H9 (cell line): ENCODE data around the gene SPECC1L. TPM values are rescaled to one million over a fixed set of nuclear protein-coding genes. Genes with fewer than 3 reads are reported as not detected.
"Not testable (repeated sequence)": the region's sequence is repeated elsewhere in the genome, so short reads cannot be mapped to it uniquely, and the experiment has no call there.

ENCODE experiments used
- DNase-seq: peaks from one replicate; pipeline ENCODE4 v3.0.0-alpha.2; 2017
- H2AFZ ChIP-seq: one replicate; pipeline ENCODE4 v1.6.1; 2013; ENCODE audit warnings: mild to moderate bottlenecking, low read length, control low read depth, moderate library complexity
- H2AK5ac ChIP-seq: 2 replicates; pipeline ENCODE4 v1.6.1; 2013; ENCODE audit warnings: low read length, control low read depth, mixed read lengths; ENCODE audit not compliant: insufficient read length
- H2BK120ac ChIP-seq: one replicate; pipeline ENCODE4 v1.6.1; 2013; ENCODE audit warnings: low read depth, mild to moderate bottlenecking, low read length, control low read depth, inconsistent platforms; ENCODE audit not compliant: poor library complexity, severe bottlenecking
- H2BK12ac ChIP-seq: 2 replicates; pipeline ENCODE4 v1.6.1; 2013; ENCODE audit warnings: low read length, control low read depth, mixed read lengths, low read depth; ENCODE audit not compliant: insufficient read length
- H2BK15ac ChIP-seq: 2 replicates; pipeline ENCODE4 v1.6.1; 2013; ENCODE audit warnings: low read depth, low read length, control low read depth
- H2BK20ac ChIP-seq: one replicate; pipeline ENCODE4 v1.6.1; 2013; ENCODE audit warnings: low read depth, mild to moderate bottlenecking, low read length, control low read depth, inconsistent platforms; ENCODE audit not compliant: poor library complexity, severe bottlenecking
- H2BK5ac ChIP-seq: 2 replicates; pipeline ENCODE4 v1.6.1; 2013; ENCODE audit warnings: low read length, control low read depth, mixed read lengths; ENCODE audit not compliant: insufficient read length
- H3K14ac ChIP-seq: 2 replicates; pipeline ENCODE4 v1.6.1; 2013; ENCODE audit warnings: low read length, control low read depth; ENCODE audit not compliant: insufficient read depth
- H3K18ac ChIP-seq: 2 replicates; pipeline ENCODE4 v1.6.1; 2013; ENCODE audit warnings: low read depth, mild to moderate bottlenecking, mixed read lengths, low read length, control low read depth; ENCODE audit not compliant: insufficient read length
- H3K23ac ChIP-seq: 2 replicates; pipeline ENCODE4 v1.6.1; 2013; ENCODE audit warnings: low read length, control low read depth, mixed read lengths, low read depth; ENCODE audit not compliant: insufficient read length
- H3K23me2 ChIP-seq: 2 replicates; pipeline ENCODE4 v1.6.1; 2013; ENCODE audit warnings: low read depth, mild to moderate bottlenecking, mixed read lengths, low read length, control low read depth; ENCODE audit not compliant: insufficient read length, poor library complexity, severe bottlenecking
- H3K27ac ChIP-seq: 2 replicates; pipeline ENCODE4 v1.5.1; 2013; ENCODE audit warnings: low read length, control low read depth, mixed read lengths, low read depth; ENCODE audit not compliant: insufficient read length
- H3K27me3 ChIP-seq: 2 replicates; pipeline ENCODE4 v1.6.1; 2013; ENCODE audit warnings: low read length, control low read depth, inconsistent platforms; ENCODE audit not compliant: insufficient read depth
- H3K4ac ChIP-seq: 2 replicates; pipeline ENCODE4 v1.6.1; 2013; ENCODE audit warnings: low read depth, mild to moderate bottlenecking, control low read depth, inconsistent platforms, low read length, moderate library complexity
- H3K4me1 ChIP-seq: 2 replicates; pipeline ENCODE4 v1.6.1; 2013; ENCODE audit warnings: low read length, control low read depth, inconsistent platforms; ENCODE audit not compliant: insufficient read depth
- H3K4me2 ChIP-seq: 2 replicates; pipeline ENCODE4 v1.6.1; 2013; ENCODE audit warnings: low read length, control low read depth, mixed read lengths; ENCODE audit not compliant: insufficient read length, insufficient read depth
- H3K56ac ChIP-seq: 2 replicates; pipeline ENCODE4 v1.6.1; 2013; ENCODE audit warnings: low read depth, mild to moderate bottlenecking, mixed read lengths, low read length, control low read depth; ENCODE audit not compliant: insufficient read length
- H3K79me1 ChIP-seq: 2 replicates; pipeline ENCODE4 v1.6.1; 2013; ENCODE audit warnings: low read depth, mild to moderate bottlenecking, moderate library complexity, low read length, control low read depth, inconsistent platforms; ENCODE audit not compliant: insufficient read depth, poor library complexity, severe bottlenecking
- H3K79me2 ChIP-seq: 2 replicates; pipeline ENCODE4 v1.6.1; 2013; ENCODE audit warnings: low read length, control low read depth, inconsistent platforms; ENCODE audit not compliant: insufficient read depth
- H3K9ac ChIP-seq: 2 replicates; pipeline ENCODE4 v1.6.1; 2013; ENCODE audit warnings: low read length, control low read depth, mixed read lengths; ENCODE audit not compliant: insufficient read length; ENCODE audit errors: extremely low read depth
- H3K9me3 ChIP-seq: one replicate; pipeline ENCODE4 v1.6.1; 2013; ENCODE audit warnings: low read depth, low read length, inconsistent platforms; ENCODE audit not compliant: control insufficient read depth
- H3T11ph ChIP-seq: one replicate; pipeline ENCODE4 v1.6.1; 2013; ENCODE audit warnings: mild to moderate bottlenecking, low read length, control low read depth, inconsistent platforms
- H4K20me1 ChIP-seq: one replicate; pipeline ENCODE4 v1.6.1; 2013; ENCODE audit not compliant: control insufficient read depth, insufficient read length, insufficient read depth
- H4K5ac ChIP-seq: 2 replicates; pipeline ENCODE4 v1.6.1; 2013; ENCODE audit warnings: low read depth, mild to moderate bottlenecking, mixed read lengths, low read length, control low read depth; ENCODE audit not compliant: insufficient read length
- H4K8ac ChIP-seq: replicated peaks from 2 replicates; pipeline ENCODE4 v1.6.1; 2013; ENCODE audit warnings: low read length, control low read depth, mixed read lengths, low read depth; ENCODE audit not compliant: insufficient read length
- H4K91ac ChIP-seq: 2 replicates; pipeline ENCODE4 v1.6.1; 2013; ENCODE audit warnings: low read depth, mild to moderate bottlenecking, moderate library complexity, mixed read lengths, low read length, control low read depth; ENCODE audit not compliant: insufficient read length
- H3K27ac Mint-ChIP-seq, 3 experiments: 2 replicates in 2 of 3; 3 replicates in 1 of 3; pipeline ENCODE4 v1.8.0; 2020 to 2021; ENCODE audit warnings: mixed read lengths in 3 of 3, mild to moderate bottlenecking in 1 of 3, moderate library complexity in 1 of 3
- H3K27me3 Mint-ChIP-seq: 2 replicates; pipeline ENCODE4 v1.8.0; 2021; ENCODE audit warnings: low read depth, mild to moderate bottlenecking, moderate library complexity, mixed read lengths
- H3K36me3 Mint-ChIP-seq, 3 experiments: 2 replicates in 2 of 3; 3 replicates in 1 of 3; pipeline ENCODE4 v1.8.0; 2020 to 2021; ENCODE audit warnings: low read depth in 3 of 3, mixed read lengths in 3 of 3; ENCODE audit not compliant: insufficient read depth in 1 of 3
- H3K4me1 Mint-ChIP-seq, 2 experiments: 2 replicates each; pipeline ENCODE4 v1.8.0; 2020; ENCODE audit warnings: mixed read lengths in 2 of 2
- H3K4me3 Mint-ChIP-seq, 2 experiments: 2 replicates in 1 of 2; 3 replicates in 1 of 2; pipeline ENCODE4 v1.8.0; 2020 to 2021; ENCODE audit warnings: mild to moderate bottlenecking in 2 of 2, mixed read lengths in 2 of 2, moderate library complexity in 1 of 2
- H3K9me3 Mint-ChIP-seq, 2 experiments: 2 replicates in 1 of 2; 3 replicates in 1 of 2; pipeline ENCODE4 v1.8.0; 2020; ENCODE audit warnings: mild to moderate bottlenecking in 2 of 2, mixed read lengths in 2 of 2, moderate library complexity in 1 of 2
- CTCF ChIP-seq: fragments of 200-600 bp; sonication (generic); conservative IDR thresholded peaks from 3 replicates; pipeline ENCODE4 v1.8.0; 2021; ENCODE audit warnings: antibody characterized with exemption, mild to moderate bottlenecking
- WGBS: extraction: QIAGEN DNeasy Blood & Tissue Kit; methylation state at CpG from one replicate; pipeline ENCODE4 v1.1.7; 2013; ENCODE audit warnings: missing lambda C conversion rate, low lambda C conversion rate, mixed read lengths; ENCODE audit not compliant: insufficient read length; ENCODE audit errors: extremely low coverage; 5-methylcytosine and 5-hydroxymethylcytosine counted together
- total RNA-seq: library from RNA; stranded (reverse); gene quantifications from 2 replicates; pipeline ENCODE4 v1.2.1, GENCODE V29; 2021

SPECC1L gene
- total RNA-seq, 1 experiment from 2014 or later: 57.1 TPM

GRCh38 chr22:24265734-24266133, 4.9 kb upstream of the SPECC1L start:
- Histone ChIP-seq H4K5ac (no peak overlapping the region), H4K8ac (no peak overlapping the region), H3K9me3 (no peaks in the 10 kb centered on the region), H3K79me2 (no peaks in the 10 kb centered on the region), H3K27me3 (no peaks in the 10 kb centered on the region), H2AFZ (no peak overlapping the region), H3K9ac (no peak overlapping the region), H3K18ac (no peak overlapping the region), H2AK5ac (no peak overlapping the region), H3K56ac (no peak overlapping the region), H3K79me1 (no peaks in the 10 kb centered on the region), H3K27ac (no peak overlapping the region), H3K14ac (no peak overlapping the region), H3K4ac (no peak overlapping the region), H4K20me1 (no peaks in the 10 kb centered on the region), H2BK120ac (no peak overlapping the region), H3K23ac (no peak overlapping the region), H3K23me2 (no peaks in the 10 kb centered on the region), H3K4me1 (no peaks in the 10 kb centered on the region), H2BK20ac (no peak overlapping the region), H3K4me2 (no peak overlapping the region), H4K91ac (no peak overlapping the region), H2BK12ac (no peak overlapping the region), H3T11ph (no peak overlapping the region), H2BK15ac (no peak overlapping the region), H2BK5ac (no peak overlapping the region)
- no peak overlapping the region for H3K4me3 Mint-ChIP-seq
- no peak overlapping the region for H3K27ac Mint-ChIP-seq
- no peak for DNase-seq
- peaks cover 1% of the 10 kb centered on the region for H3K27me3 Mint-ChIP-seq
- peaks cover 8 to 9% of the 10 kb centered on the region in 2 experiments for H3K4me1 Mint-ChIP-seq
- H3K36me3 Mint-ChIP-seq: no peaks in the 10 kb centered on the region
- no peak for TF ChIP-seq CTCF
- H3K9me3 Mint-ChIP-seq: no peaks in the 10 kb centered on the region

GRCh38 chr22:24266495-24266894, 4.1 kb upstream of the SPECC1L start:
- not testable (repeated sequence) for H3K36me3 Mint-ChIP-seq, DNase-seq, H3K27ac Mint-ChIP-seq, H3K4me1 Mint-ChIP-seq, H3K9me3 ChIP-seq, H3K4me2 ChIP-seq, H2BK12ac ChIP-seq, H3K79me1 ChIP-seq, H3K79me2 ChIP-seq, H3K27me3 Mint-ChIP-seq, H3K4ac ChIP-seq, H3K56ac ChIP-seq, H3T11ph ChIP-seq, H3K9ac ChIP-seq, H3K14ac ChIP-seq, H2AFZ ChIP-seq, H3K23ac ChIP-seq, H2BK120ac ChIP-seq, H4K20me1 ChIP-seq, H3K4me3 Mint-ChIP-seq, H2AK5ac ChIP-seq, H3K4me1 ChIP-seq, H4K8ac ChIP-seq, H3K23me2 ChIP-seq, H2BK15ac ChIP-seq, H4K91ac ChIP-seq, H3K27ac ChIP-seq, H2BK20ac ChIP-seq, H3K9me3 Mint-ChIP-seq, H2BK5ac ChIP-seq, H3K27me3 ChIP-seq, H3K18ac ChIP-seq, H4K5ac ChIP-seq
- WGBS: no CpG with 5 or more reads among the region's 6 CpGs
